Subcutaneous abdominal adipose tissue (tissue), 5 donors: ENCODE measurements around the gene MCM7.
"Not testable (repeated sequence)": the region's sequence is repeated elsewhere in the genome, so short reads cannot be mapped to it uniquely, and the experiment has no call there.

Experiments used
- H3K27ac ChIP-seq: one replicate; pipeline ENCODE4 v1.7.0; 2013; ENCODE audit warnings: low read depth, mild to moderate bottlenecking, inconsistent platforms, low read length, moderate library complexity
- H3K27me3 ChIP-seq, 5 donors: one replicate each; pipeline ENCODE4 v1.7.0; 2013; ENCODE audit warnings: low read length in 5 of 5, inconsistent platforms in 1 of 5; ENCODE audit not compliant: control insufficient read depth in 5 of 5, insufficient read depth in 4 of 5
- H3K36me3 ChIP-seq, 5 donors: one replicate each; pipeline ENCODE4 v1.7.0; 2013; ENCODE audit warnings: low read length in 5 of 5; ENCODE audit not compliant: control insufficient read depth in 5 of 5, insufficient read depth in 5 of 5
- H3K4me1 ChIP-seq, 5 donors: one replicate each; pipeline ENCODE4 v1.7.0; 2013; ENCODE audit warnings: low read length in 5 of 5, mild to moderate bottlenecking in 3 of 5, moderate library complexity in 1 of 5; ENCODE audit not compliant: control insufficient read depth in 5 of 5, insufficient read depth in 5 of 5
- H3K4me3 ChIP-seq, 5 donors: one replicate each; pipeline ENCODE4 v1.7.0; 2013; ENCODE audit warnings: low read length in 5 of 5, low read depth in 1 of 5
- H3K9ac ChIP-seq, 5 donors: one replicate each; pipeline ENCODE4 v1.7.0; 2013; ENCODE audit warnings: low read length in 5 of 5, mild to moderate bottlenecking in 4 of 5, moderate library complexity in 3 of 5
- H3K9me3 ChIP-seq, 5 donors: one replicate each; pipeline ENCODE4 v1.7.0; 2013; ENCODE audit warnings: low read length in 5 of 5; ENCODE audit not compliant: control insufficient read depth in 5 of 5
- donor health status: healthy.
- donor health status: healthy.
- donor health status: healthy.
- donor health status: healthy.
- donor health status: healthy.

Gene MCM7

GRCh38 chr7:100101016-100101862 is at the start of gene MCM7, which contains the start of gene AP4M1:
TSS of gene MCM7 (minus strand) at chr7:100101397. CDS start at chr7:100101294, 103 bp downstream.
TSS of gene AP4M1 (plus strand) at chr7:100101643. CDS start at chr7:100101715, 72 bp downstream.
- peaks cover 0 to 62% (median 53%) of the 10 kb centered on the region in 5 donors for H3K36me3 ChIP-seq

GRCh38 chr7:100148559-100149328 is 47.5 kb upstream of the MCM7 start, which contains the start of gene LAMTOR4:
TSS of gene LAMTOR4 (plus strand) at chr7:100148918. CDS start at chr7:100148973, 55 bp downstream.
- Histone ChIP-seq H3K4me3 (peak within 1 kb of the TSS; percentile 89 to 99 (median 93)), H3K9me3 (no peaks in the 10 kb centered on the region), H3K36me3 (peaks cover 0 to 9% (median 8%) of the 10 kb centered on the region in 5 donors), H3K9ac (peak within 1 kb of the TSS; percentile 73 to 95 (median 92)), H3K27me3 (no peaks in the 10 kb centered on the region), H3K4me1 (peaks cover 2 to 30% (median 21%) of the 10 kb centered on the region in 5 donors), H3K27ac (peak within 1 kb of the TSS; percentile 86)

More at GRCh38 chr7:100101016-100101862, at the start of gene MCM7, which contains the start of gene AP4M1:
- Histone ChIP-seq H3K4me1 (peaks cover 6 to 31% (median 26%) of the 10 kb centered on the region in 5 donors), H3K9ac (peak within 1 kb of the TSS; percentile 63 to 85 (median 78)), H3K27ac (peak within 1 kb of the TSS; percentile 89), H3K27me3 (no peaks in the 10 kb centered on the region), H3K9me3 (no peaks in the 10 kb centered on the region), H3K4me3 (peak within 1 kb of the TSS; percentile 81 to 84 (median 81))

GRCh38 chr7:100148225-100148558 is 47.0 kb upstream of the MCM7 start:
- Histone ChIP-seq H3K4me3 (peak overlapping the region; percentile 59 to 99 (median 93)), H3K9ac (peak overlapping the region in 3 of 5 donors; percentile 59 to 72 (median 59)), H3K36me3 (peaks cover 0 to 4% (median 2%) of the 10 kb centered on the region in 5 donors), H3K9me3 (no peaks in the 10 kb centered on the region), H3K27me3 (no peaks in the 10 kb centered on the region), H3K4me1 (peaks cover 2 to 29% (median 20%) of the 10 kb centered on the region in 5 donors), H3K27ac (peak overlapping the region; percentile 37)

- peaks cover 2 to 25% (median 20%) of the 10 kb centered on the region in 5 donors for H3K4me1 ChIP-seq
Observed at GRCh38 chr7:100147278-100147677, 46.1 kb upstream of the MCM7 start.

GRCh38 chr7:100146350-100146749 is 45.2 kb upstream of the MCM7 start:
- H3K9me3 ChIP-seq, H3K4me3 ChIP-seq: not testable (repeated sequence)
- peaks cover 2 to 21% (median 20%) of the 10 kb centered on the region in 5 donors for H3K4me1 ChIP-seq

More at GRCh38 chr7:100147278-100147677, 46.1 kb upstream of the MCM7 start:
- Histone ChIP-seq H3K9me3 (no peaks in the 10 kb centered on the region), H3K27me3 (peaks cover 0 to under 1% (median 0%) of the 10 kb centered on the region in 5 donors), H3K4me3 (no peak overlapping the region), H3K27ac (no peak overlapping the region), H3K36me3 (no peaks in the 10 kb centered on the region), H3K9ac (no peak overlapping the region)

GRCh38 chr7:100142461-100142860 is 41.3 kb upstream of the MCM7 start:
- H3K9me3 ChIP-seq: no peaks in the 10 kb centered on the region
- no peak overlapping the region for H3K4me3 ChIP-seq
- H3K36me3 ChIP-seq: no peaks in the 10 kb centered on the region
- H3K9ac ChIP-seq: no peak overlapping the region
- no peak overlapping the region for H3K27ac ChIP-seq
- H3K27me3 ChIP-seq: peaks cover 0 to 5% (median 0%) of the 10 kb centered on the region in 5 donors
- H3K4me1 ChIP-seq: no peaks in the 10 kb centered on the region

More at GRCh38 chr7:100146350-100146749, 45.2 kb upstream of the MCM7 start:
- H3K27ac ChIP-seq, H3K9ac ChIP-seq, H3K36me3 ChIP-seq, H3K27me3 ChIP-seq: not testable (repeated sequence)

- Histone ChIP-seq H3K4me3 (no peak overlapping the region), H3K9ac (no peak overlapping the region), H3K4me1 (no peaks in the 10 kb centered on the region), H3K36me3 (no peaks in the 10 kb centered on the region), H3K9me3 (no peaks in the 10 kb centered on the region), H3K27me3 (peaks cover 0 to 5% (median 0%) of the 10 kb centered on the region in 5 donors), H3K27ac (no peak overlapping the region)
Observed at GRCh38 chr7:100141555-100141949, 40.4 kb upstream of the MCM7 start.

- Histone ChIP-seq H3K9me3 (no peaks in the 10 kb centered on the region), H3K4me3 (no peak overlapping the region), H3K9ac (no peak overlapping the region), H3K36me3 (no peaks in the 10 kb centered on the region), H3K27me3 (peaks cover 0 to 5% (median 2%) of the 10 kb centered on the region in 5 donors), H3K27ac (no peak overlapping the region), H3K4me1 (no peaks in the 10 kb centered on the region)
Observed at GRCh38 chr7:100137851-100138760, 36.9 kb upstream of the MCM7 start.

- peaks cover 0 to 6% (median 0%) of the 10 kb centered on the region in 5 donors for H3K27me3 ChIP-seq
- no peak overlapping the region for H3K27ac ChIP-seq
- H3K4me1 ChIP-seq: peaks cover 2 to 15% (median 13%) of the 10 kb centered on the region in 5 donors
- H3K9ac ChIP-seq: no peak overlapping the region
- H3K36me3 ChIP-seq: no peaks in the 10 kb centered on the region
- H3K4me3 ChIP-seq: no peak overlapping the region
- H3K9me3 ChIP-seq: no peaks in the 10 kb centered on the region
Observed at GRCh38 chr7:100132697-100133151, 31.5 kb upstream of the MCM7 start.
